ENCODE measurements around the gene NT5C3A.

NT5C3A gene

GRCh38 chr7:33065981-33066380 is 3.4 kb upstream of the NT5C3A start:
- no peak for TF ChIP-seq CTCF (IDR thresholded peaks at IDR 0.05)
- no peaks in the 10 kb centered on the region for H3K36me3 ChIP-seq
- intact Hi-C loops (cut with DNase I; ENCODE audit: low total_unique reads): loop anchor here (5.0 to 10.0 kb wide), 2 partner anchors 41 to 571 kb away; partner anchors contain the start of genes AVL9, LSM5 and RP9
- H3K4me1 ChIP-seq: peaks cover 0 to 13% (median 9%) of the 10 kb centered on the region in 4 donors
- H3K27me3 ChIP-seq: no peaks in the 10 kb centered on the region
- H3K9me3 ChIP-seq: peaks cover 0 to 16% (median 8%) of the 10 kb centered on the region in 3 donors
- no peak for DNase-seq
- no peak overlapping the region for H3K4me3 ChIP-seq
- no peak overlapping the region for H3K27ac ChIP-seq

GRCh38 chr7:33062782-33063443 is 337 bp upstream of the NT5C3A start:
- peak overlapping the region; percentile 93 to 96 for H3K27ac ChIP-seq
- no peak for TF ChIP-seq CTCF (IDR thresholded peaks at IDR 0.05)
- DNase-seq: peak; percentile 91 to 94
- H3K36me3 ChIP-seq: no peaks in the 10 kb centered on the region
- intact Hi-C loops (cut with DNase I; ENCODE audit: low total_unique reads): loop anchor here (10.0 kb wide), 1 partner anchor 568 kb away; the partner anchor contains the start of genes AVL9 and LSM5
- peaks cover 0 to 20% (median 16%) of the 10 kb centered on the region in 4 donors for H3K4me1 ChIP-seq
- H3K27me3 ChIP-seq: no peaks in the 10 kb centered on the region
- H3K9me3 ChIP-seq: peaks cover 0 to 8% (median 8%) of the 10 kb centered on the region in 3 donors
- H3K4me3 ChIP-seq: peak overlapping the region; percentile 78 to 85

GRCh38 chr7:33061282-33061937 is 1.2 kb downstream of the NT5C3A start:
- peaks cover 0 to 8% (median 0%) of the 10 kb centered on the region in 3 donors for H3K36me3 ChIP-seq
- peaks cover 0 to 20% (median 16%) of the 10 kb centered on the region in 4 donors for H3K4me1 ChIP-seq
- DNase-seq: no peak
- peaks cover 0 to 8% (median 7%) of the 10 kb centered on the region in 3 donors for H3K9me3 ChIP-seq
- no peak for TF ChIP-seq CTCF (IDR thresholded peaks at IDR 0.05)
- peak overlapping the region; percentile 78 to 85 for H3K4me3 ChIP-seq
- intact Hi-C loops (cut with DNase I; ENCODE audit: low total_unique reads): loop anchor here (10.0 kb wide), 1 partner anchor 567 kb away; the partner anchor contains the start of genes AVL9 and LSM5
- no peaks in the 10 kb centered on the region for H3K27me3 ChIP-seq
- peak overlapping the region in 1 of 2 donors; percentile 96 for H3K27ac ChIP-seq

- TF ChIP-seq CTCF (IDR thresholded peaks at IDR 0.05): no peak
- intact Hi-C loops (cut with DNase I; ENCODE audit: low total_unique reads): loop anchor here (10.0 kb wide), 1 partner anchor 565 kb away; the partner anchor contains the start of genes AVL9 and LSM5
- no peak overlapping the region for H3K27ac ChIP-seq
- no peaks in the 10 kb centered on the region for H3K27me3 ChIP-seq
- no peak overlapping the region for H3K4me3 ChIP-seq
- H3K9me3 ChIP-seq: no peaks in the 10 kb centered on the region
- H3K4me1 ChIP-seq: peaks cover 0 to 20% (median 16%) of the 10 kb centered on the region in 4 donors
- no peak for DNase-seq
- peaks cover 0 to 8% (median 0%) of the 10 kb centered on the region in 3 donors for H3K36me3 ChIP-seq
Observed at GRCh38 chr7:33059635-33060034, 2.9 kb downstream of the NT5C3A start.

DNA sequence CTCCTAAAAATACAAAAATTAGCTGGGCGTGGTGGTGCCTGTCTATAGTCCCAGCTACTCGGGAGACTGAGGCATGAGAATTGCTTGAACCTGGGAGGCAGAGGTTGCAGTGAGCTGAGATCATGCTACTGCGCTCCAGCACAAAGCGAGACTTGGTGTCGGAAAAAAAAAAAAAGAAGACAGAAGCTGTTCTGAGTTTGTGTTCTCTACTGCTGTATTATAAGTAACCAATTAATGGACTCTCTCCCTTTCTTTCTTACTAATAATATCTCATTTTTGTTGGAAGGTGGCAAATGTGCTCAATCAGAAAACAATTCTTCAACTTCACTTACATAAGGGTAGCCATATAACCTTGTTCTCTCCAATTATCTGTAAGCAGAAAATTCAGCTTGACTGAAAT is 7.4 kb downstream of the NT5C3A start:
- DNase-seq: no peak

More for the DNA sequence above, 7.4 kb downstream of the NT5C3A start:
- intact Hi-C loops (cut with DNase I; ENCODE audit: low total_unique reads): no loop called here
- Histone ChIP-seq H3K36me3 (peaks cover 0 to 8% (median 0%) of the 10 kb centered on the region in 3 donors), H3K4me3 (no peak overlapping the region), H3K4me1 (peaks cover 0 to 8% (median 7%) of the 10 kb centered on the region in 4 donors), H3K9me3 (no peaks in the 10 kb centered on the region), H3K27me3 (no peaks in the 10 kb centered on the region), H3K27ac (no peak overlapping the region)
- no peak for TF ChIP-seq CTCF (IDR thresholded peaks at IDR 0.05)
